Tibial nerve (tissue), 4 donors: ENCODE measurements around the gene MXI1. TPM values are rescaled to one million over a fixed set of nuclear protein-coding genes. Genes with fewer than 3 reads are reported as not detected.
A peak's percentile ranks its signal among the peaks of the same experiment; 100 is the strongest.

ENCODE experiments used
- DNase-seq, 2 donors: peaks; one replicate each; pipeline ENCODE4 v3.0.0-alpha.2; 2019; ENCODE audit warnings: low spot score in 2 of 2
- H3K27ac ChIP-seq, 4 donors: fragments of 200-600 bp; sonication (generic) in 3 of 4; one replicate each; pipeline ENCODE4 v1.5.1; 2017 to 2019; ENCODE audit warnings: mild to moderate bottlenecking in 1 of 4
- H3K27me3 ChIP-seq, 2 donors: fragments of 200-600 bp; sonication (generic) in 1 of 2; one replicate each; pipeline versions ENCODE4 v1.5.1 to v1.6.0; 2017 to 2019
- H3K36me3 ChIP-seq, 3 donors: fragments of 200-600 bp; sonication (generic); one replicate each; pipeline ENCODE4 v1.5.1; 2018 to 2019
- H3K4me1 ChIP-seq, 4 donors: fragments of 200-600 bp; sonication (generic) in 3 of 4; one replicate each; pipeline ENCODE4 v1.5.1; 2017 to 2019
- H3K4me3 ChIP-seq, 4 donors: fragments of 200-600 bp; sonication (generic) in 3 of 4; one replicate each; pipeline ENCODE4 v1.5.1; 2017 to 2019; ENCODE audit warnings: mild to moderate bottlenecking in 1 of 4, moderate library complexity in 1 of 4
- H3K9me3 ChIP-seq, 4 donors: fragments of 200-600 bp; sonication (generic) in 3 of 4; one replicate each; pipeline ENCODE4 v1.5.1; 2017 to 2019
- CTCF ChIP-seq, 5 experiments: fragments of 200-600 bp in 3 of 5; fragments of 450-650 bp in 2 of 5; sonication (generic) in 3 of 5; IDR thresholded peaks; one replicate each; pipeline ENCODE4 v1.5.1; 2016 to 2019; ENCODE audit warnings: antibody characterized with exemption in 5 of 5, mild to moderate bottlenecking in 3 of 5, moderate library complexity in 2 of 5
- EP300 ChIP-seq, 2 donors: sonication (generic); formaldehyde crosslinking; IDR thresholded peaks; one replicate each; pipeline ENCODE4 v1.6.1; 2017; ENCODE audit warnings: antibody characterized with exemption in 2 of 2, mild to moderate bottlenecking in 1 of 2
- POLR2A ChIP-seq, 2 donors: fragments of 450-650 bp; IDR thresholded peaks; one replicate each; pipeline ENCODE4 v1.6.1; 2017; ENCODE audit warnings: antibody characterized with exemption in 2 of 2, mild to moderate bottlenecking in 2 of 2, moderate library complexity in 2 of 2
- WGBS, 2 donors: methylation state at CpG; one replicate each; pipeline ENCODE4 v1.1.5; 2018; 5-methylcytosine and 5-hydroxymethylcytosine counted together
- total RNA-seq, 4 donors: library from RNA; depleted of rRNA; stranded (reverse); fragments of >200 nt; gene quantifications; one replicate each; pipeline ENCODE4 v1.1.0, GENCODE V29; 2016

Gene MXI1
- total RNA-seq, 4 donors from 2014 or later: 103 to 131 (median 123) TPM

GRCh38 chr10:110223298-110223925 lies 16.0 kb downstream of the MXI1 start:
- H3K27me3 ChIP-seq: no peaks in the 10 kb centered on the region
- DNase-seq: no peak
- TF ChIP-seq EP300 (IDR thresholded peaks at IDR 0.05) (no peak), CTCF (IDR thresholded peaks at IDR 0.05) (no peak), POLR2A (IDR thresholded peaks at IDR 0.05) (no peak)
- H3K4me3 ChIP-seq: no peak overlapping the region
- H3K36me3 ChIP-seq: peaks cover 0 to 4% (median 0%) of the 10 kb centered on the region in 3 donors
- 93 to 94% methylated on average over 13 of the region's 13 CpGs for WGBS, 2 donors
- H3K4me1 ChIP-seq: peaks cover 0 to 46% (median 11%) of the 10 kb centered on the region in 4 donors
- no peaks in the 10 kb centered on the region for H3K9me3 ChIP-seq
- H3K27ac ChIP-seq: peak overlapping the region in 1 of 4 donors; percentile 92

DNA sequence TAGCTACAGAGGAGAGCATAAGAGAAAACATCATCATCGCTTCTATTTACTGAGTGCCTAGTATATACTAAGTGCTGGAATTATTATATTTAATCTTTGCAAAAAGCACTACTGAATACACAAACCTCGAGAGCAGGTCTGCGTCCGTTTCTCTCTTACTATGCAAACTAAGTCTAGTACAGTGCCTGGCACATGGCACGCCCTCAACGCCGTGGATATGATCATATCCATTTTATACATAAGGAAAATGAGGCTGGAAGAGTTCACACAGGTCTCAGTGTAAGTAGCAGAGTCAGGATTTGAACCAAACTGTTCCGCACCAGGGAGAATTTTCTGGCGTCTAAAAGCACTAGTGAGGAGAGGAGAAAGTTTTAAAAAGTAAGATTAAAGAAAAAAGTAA lies 17.6 kb downstream of the MXI1 start:
- Histone ChIP-seq H3K27ac (peak overlapping the region; percentile 91 to 100 (median 97)), H3K9me3 (no peaks in the 10 kb centered on the region), H3K4me3 (peak overlapping the region in 2 of 4 donors; percentile 93 to 94), H3K27me3 (no peaks in the 10 kb centered on the region), H3K4me1 (peaks cover 0 to 62% (median 11%) of the 10 kb centered on the region in 4 donors), H3K36me3 (peaks cover 0 to 18% (median 0%) of the 10 kb centered on the region in 3 donors)
- 71 to 79% methylated on average over 9 of the region's 9 CpGs for WGBS, 2 donors
- DNase-seq: no peak
- TF ChIP-seq CTCF (IDR thresholded peaks at IDR 0.05) (no peak), EP300 (IDR thresholded peaks at IDR 0.05) (no peak), POLR2A (IDR thresholded peaks at IDR 0.05) (no peak)

DNA sequence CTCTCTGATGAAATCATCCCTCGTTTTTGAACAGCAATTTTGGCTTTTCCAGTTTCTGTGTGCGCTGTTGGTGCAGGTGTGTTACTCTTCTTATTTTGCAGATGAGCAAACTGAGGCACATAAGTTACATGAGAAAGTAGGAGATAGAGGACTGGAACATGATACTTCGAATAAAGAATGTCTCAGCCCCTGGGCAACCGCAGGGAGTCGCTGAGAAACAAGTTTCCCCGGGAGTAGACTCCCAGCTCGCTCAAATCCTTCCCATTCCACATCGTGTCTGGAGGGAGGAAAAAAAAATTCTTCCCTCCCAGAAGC lies 18.0 kb downstream of the MXI1 start:
- WGBS, 2 donors: 3% methylated on average over 8 of the region's 8 CpGs
- peaks cover 0 to 62% (median 11%) of the 10 kb centered on the region in 4 donors for H3K4me1 ChIP-seq

GRCh38 chr10:110225756-110226542 lies 18.5 kb downstream of the MXI1 start:
- Histone ChIP-seq H3K27me3 (no peaks in the 10 kb centered on the region), H3K4me1 (peaks cover 0 to 59% (median 11%) of the 10 kb centered on the region in 4 donors), H3K36me3 (peaks cover 0 to 27% (median 0%) of the 10 kb centered on the region in 3 donors), H3K27ac (peak overlapping the region; percentile 91 to 100 (median 97)), H3K4me3 (peak overlapping the region; percentile 70 to 94 (median 91)), H3K9me3 (no peaks in the 10 kb centered on the region)
- WGBS, 2 donors: 0 to 1% methylated on average over 21 to 32 of the region's 103 CpGs
- peak; percentile 76 to 84 for DNase-seq
- TF ChIP-seq POLR2A (IDR thresholded peaks at IDR 0.05): peak; percentile 52 to 67
- peak; percentile 85 to 87 for TF ChIP-seq EP300 (IDR thresholded peaks at IDR 0.05)
- TF ChIP-seq CTCF (IDR thresholded peaks at IDR 0.05): peak; percentile 67 to 95 (median 88)

More for the DNA sequence above, 18.0 kb downstream of the MXI1 start:
- H3K27me3 ChIP-seq: no peaks in the 10 kb centered on the region
- TF ChIP-seq CTCF (IDR thresholded peaks at IDR 0.05) (no peak), EP300 (IDR thresholded peaks at IDR 0.05) (no peak), POLR2A (IDR thresholded peaks at IDR 0.05) (no peak)
- peaks cover 0 to 22% (median 0%) of the 10 kb centered on the region in 3 donors for H3K36me3 ChIP-seq
- peak overlapping the region; percentile 91 to 100 (median 97) for H3K27ac ChIP-seq
- peak overlapping the region; percentile 42 to 94 (median 91) for H3K4me3 ChIP-seq
- no peaks in the 10 kb centered on the region for H3K9me3 ChIP-seq
- no peak for DNase-seq

DNA sequence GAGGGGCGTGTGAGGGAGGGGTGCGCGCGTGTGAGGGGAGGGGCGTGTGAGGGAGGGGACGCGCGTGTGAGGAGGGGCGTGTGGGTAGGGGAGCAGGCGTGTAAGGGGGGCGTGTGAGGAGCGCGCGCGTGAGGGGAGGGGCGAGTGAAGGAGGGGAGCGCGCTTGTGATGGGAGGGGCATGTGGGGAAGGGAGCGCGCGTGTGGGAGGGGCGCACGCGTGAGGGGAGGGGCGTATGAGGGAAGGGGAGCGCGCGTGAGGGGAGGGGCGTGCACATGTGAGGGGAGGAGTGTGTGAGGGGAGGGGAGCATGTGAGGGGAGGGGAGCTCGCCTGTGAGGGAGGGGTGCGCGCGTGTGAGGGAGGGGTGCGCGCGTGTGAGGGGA lies 19.1 kb downstream of the MXI1 start:
- peak; percentile 86 to 95 for DNase-seq
- Histone ChIP-seq H3K4me1 (peaks cover 0 to 53% (median 7%) of the 10 kb centered on the region in 4 donors), H3K27me3 (no peaks in the 10 kb centered on the region), H3K4me3 (peak overlapping the region; percentile 70 to 94 (median 91)), H3K9me3 (no peaks in the 10 kb centered on the region), H3K36me3 (peaks cover 0 to 30% (median 0%) of the 10 kb centered on the region in 3 donors), H3K27ac (peak overlapping the region; percentile 91 to 100 (median 97))
- 2% methylated on average over 19 to 24 of the region's 36 CpGs for WGBS, 2 donors
- TF ChIP-seq EP300 (IDR thresholded peaks at IDR 0.05) (no peak), CTCF (IDR thresholded peaks at IDR 0.05) (no peak), POLR2A (IDR thresholded peaks at IDR 0.05) (no peak)
